HG03378 (cell line): Measurements from ENCODE around the gene ULK4.
"Not testable (repeated sequence)": the region's sequence is repeated elsewhere in the genome, so short reads cannot be mapped to it uniquely, and the experiment has no call there.

Experiments
- ATAC-seq: cut with Tn5 transposase; IDR thresholded peaks from one replicate; pipeline ENCODE4 v1.9.1; 2021; ENCODE audit warnings: mild to moderate bottlenecking, moderate library complexity; ENCODE audit not compliant: unreplicated experiment

Gene ULK4

DNA sequence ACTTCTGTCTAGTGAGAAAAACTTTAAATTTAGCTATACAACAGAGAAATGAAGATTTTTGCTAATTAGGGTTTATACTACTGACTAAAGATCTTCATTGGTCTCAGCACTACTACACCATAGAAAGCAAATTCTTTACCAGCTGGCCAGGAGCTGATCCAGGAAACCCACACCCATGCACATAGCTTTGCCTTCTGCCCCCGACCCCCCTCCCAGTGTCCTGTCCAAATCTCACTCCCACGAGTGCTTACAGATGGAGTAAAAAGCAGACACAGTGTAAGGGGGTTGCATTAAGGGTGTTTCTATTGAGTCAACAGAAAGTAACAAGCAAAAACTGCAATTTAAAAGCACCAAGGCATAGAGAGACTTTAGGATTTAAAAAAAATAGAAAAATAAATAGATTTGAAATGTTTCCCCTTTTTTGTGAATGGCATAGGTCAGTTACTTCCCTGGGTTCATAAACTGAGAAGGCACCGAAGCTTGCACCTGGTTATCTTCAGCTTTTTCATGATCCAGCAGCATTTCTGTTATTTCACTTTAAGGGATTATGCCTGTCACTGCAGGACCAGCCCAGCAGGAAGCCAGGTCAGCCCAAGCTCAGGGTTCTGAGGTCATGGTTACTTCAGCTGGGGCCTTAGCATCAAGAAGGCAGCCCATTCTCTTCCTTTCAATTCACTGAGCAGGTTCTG lies 638.3 kb downstream of the ULK4 start:
- ATAC-seq: no peak

DNA sequence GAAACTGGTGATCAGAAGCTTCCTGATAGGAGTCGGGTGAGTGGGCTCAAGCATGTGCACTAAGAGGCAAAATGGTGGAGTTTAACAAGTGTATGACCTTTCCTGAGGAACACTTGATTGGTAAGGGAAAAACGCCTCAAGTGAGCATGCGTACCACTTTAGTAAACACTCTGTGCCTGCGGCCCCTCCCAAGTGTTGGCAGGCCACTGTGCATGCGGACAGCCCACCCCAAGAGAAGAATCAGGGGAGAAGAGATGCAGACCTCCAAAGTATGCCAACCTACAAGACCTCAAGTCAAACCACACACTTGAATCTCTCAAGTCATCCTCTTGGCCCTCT lies 640.3 kb downstream of the ULK4 start:
- no peak for ATAC-seq

DNA sequence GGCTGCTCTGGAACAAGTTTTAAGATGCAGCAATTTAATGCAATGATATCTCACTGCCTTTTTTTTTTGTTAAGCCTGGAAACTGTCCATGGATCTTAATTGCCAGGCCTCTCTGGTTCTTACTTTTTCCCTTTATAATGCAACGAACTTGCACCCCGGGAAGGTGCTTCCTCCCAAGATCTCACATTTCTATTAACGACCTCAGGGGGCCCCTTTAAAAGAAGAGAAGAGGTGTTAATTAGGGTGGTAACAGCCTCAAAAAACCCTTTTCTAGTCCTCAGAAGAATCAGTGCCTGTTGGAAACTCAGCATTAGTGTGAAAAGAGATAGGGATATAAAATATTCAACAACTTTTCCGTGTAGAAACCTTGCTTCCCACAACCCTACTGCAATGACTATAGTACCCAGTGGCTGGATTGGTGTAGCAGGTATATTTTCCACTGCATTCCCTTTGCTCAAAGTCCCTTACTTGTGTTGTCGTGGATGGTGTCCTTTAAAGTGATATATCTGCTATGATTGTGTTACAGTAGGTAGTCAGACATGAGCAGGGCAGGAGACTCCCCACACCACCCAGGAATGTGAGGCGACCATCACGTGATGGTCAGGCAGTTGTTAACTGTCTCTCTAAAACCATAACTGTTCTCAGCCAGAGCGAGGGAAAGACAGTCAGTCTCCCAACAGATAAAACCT lies 640.8 kb downstream of the ULK4 start:
- no peak for ATAC-seq

DNA sequence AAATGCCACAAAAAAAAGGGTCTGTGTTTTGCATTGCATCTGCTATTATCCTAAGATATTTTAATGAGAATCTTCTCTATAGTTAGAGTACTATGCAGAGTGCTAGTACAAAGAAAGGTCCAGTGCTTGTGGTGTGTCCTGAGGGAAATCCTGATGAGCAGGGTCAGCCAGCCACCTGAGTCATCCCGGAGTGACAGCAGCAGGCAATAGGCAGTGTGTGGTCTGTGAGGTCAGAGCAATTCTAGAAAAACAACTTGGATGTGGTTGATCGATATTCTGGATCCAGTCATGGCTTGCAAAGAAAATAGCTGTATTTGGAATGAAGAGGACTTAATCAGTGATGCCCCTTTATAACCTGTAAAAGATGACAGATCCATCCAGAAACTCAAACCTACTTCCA lies 643.4 kb downstream of the ULK4 start:
- no peak for ATAC-seq

DNA sequence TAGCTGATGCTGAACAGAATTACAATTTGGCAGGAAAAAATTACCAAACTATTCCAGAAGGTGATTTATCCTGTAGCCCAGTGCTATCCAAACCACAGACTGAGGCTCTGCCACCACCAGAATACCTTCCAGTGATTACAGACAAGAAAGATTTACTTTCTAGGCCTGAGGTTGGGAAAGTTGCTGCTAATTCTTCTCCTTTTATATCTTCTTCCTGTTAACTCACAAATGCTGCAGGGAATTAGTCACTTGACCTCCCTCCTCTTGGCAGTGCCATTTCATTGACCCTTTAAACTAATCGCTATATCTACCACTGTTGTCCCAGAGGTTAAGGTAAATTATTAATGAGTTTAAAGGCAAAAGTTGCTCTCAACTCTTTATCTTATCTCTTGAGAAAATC lies 644.2 kb downstream of the ULK4 start:
- no peak for ATAC-seq

DNA sequence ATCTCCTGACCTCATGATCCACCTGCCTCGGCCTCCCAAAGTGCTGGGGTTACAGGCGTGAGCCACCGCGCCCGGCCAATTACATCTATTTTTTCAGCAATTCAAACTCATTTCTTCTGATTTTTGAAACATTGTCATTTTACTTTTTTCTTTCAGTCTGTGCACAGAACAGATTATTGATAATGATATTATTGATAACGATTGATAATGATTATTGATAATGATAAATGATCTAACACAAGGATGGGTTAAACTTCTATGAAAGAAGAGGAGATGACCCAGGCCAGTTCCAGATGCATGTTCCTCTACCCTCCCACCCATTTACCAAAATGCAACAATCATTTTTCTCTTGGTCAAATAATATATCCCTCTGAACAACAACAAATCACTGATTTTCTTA lies 644.6 kb downstream of the ULK4 start:
- no peak for ATAC-seq

DNA sequence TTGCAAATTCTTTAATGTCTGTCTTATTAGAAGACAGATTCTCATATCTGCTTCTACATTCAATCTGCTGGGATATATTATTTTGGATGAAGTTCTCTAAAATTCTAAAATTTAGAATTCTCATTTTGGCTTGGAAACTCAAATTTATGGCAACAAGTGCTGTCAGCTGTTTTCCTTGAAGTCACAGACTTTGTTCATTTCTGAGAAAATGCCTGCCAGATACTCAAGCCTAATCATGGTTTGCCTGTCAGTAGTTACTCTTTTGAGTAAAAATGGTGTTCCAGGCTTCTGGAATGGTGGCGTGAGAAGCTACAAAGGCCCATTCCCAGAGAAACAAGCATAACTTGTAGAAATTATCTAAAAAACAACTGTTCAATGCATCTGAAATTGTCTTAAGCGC lies 646.8 kb downstream of the ULK4 start:
- no peak for ATAC-seq

DNA sequence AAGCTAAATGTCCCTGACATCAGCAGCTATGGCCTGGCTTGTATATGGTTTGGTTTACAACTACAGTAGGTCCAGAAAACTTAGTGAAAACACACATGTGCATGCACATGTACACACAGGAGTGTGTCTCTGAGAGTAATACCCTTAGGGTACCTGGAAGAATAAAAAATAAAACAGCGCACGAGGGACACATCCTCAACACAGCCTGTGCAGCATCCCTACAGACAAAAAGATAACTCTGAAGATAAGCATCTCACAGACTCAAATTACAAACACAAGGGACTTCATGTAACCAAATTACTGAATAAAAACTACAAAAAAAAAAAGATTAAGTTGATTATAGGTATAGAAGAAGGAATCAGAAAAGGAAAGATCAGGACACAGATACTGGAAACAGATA lies 653.8 kb downstream of the ULK4 start:
- no peak for ATAC-seq

DNA sequence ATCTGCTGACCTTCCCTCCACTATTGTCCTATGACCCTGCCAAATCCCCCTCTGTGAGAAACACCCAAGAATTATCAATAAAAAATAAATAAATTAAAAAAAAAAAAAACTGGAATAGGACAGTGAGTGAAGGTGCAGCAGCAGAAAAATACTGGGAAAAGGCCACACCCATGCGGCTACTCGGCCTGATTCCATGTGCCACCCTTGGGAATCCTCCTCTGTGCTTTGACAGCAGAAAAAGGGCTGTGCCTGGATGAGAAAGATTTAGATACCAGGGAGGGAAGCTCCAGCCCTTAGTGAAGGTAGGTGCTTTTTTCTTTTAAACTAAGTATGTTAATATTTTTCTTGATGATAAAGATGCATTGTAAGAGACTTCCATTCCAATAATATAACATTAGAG lies 654.8 kb downstream of the ULK4 start:
- ATAC-seq: no peak

DNA sequence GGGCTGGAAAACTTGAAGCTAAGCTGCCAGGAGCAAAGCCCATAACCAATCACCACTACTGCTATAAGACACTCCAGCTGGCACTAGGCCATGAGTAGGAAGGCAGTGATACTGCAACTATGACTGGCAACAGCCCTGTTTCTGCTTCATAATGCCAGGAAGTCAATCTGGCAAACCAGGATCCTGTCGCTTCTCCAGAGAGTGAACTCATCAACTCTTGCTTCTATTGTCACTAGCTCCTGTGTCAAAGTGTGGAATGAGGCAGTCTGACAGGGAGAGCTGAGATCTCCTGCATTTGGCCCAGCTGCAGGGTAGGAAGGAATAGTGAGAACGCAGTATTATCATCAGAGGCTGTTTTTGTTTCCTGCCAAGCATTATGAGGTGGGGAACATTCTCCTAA lies 657.3 kb downstream of the ULK4 start:
- ATAC-seq: no peak

DNA sequence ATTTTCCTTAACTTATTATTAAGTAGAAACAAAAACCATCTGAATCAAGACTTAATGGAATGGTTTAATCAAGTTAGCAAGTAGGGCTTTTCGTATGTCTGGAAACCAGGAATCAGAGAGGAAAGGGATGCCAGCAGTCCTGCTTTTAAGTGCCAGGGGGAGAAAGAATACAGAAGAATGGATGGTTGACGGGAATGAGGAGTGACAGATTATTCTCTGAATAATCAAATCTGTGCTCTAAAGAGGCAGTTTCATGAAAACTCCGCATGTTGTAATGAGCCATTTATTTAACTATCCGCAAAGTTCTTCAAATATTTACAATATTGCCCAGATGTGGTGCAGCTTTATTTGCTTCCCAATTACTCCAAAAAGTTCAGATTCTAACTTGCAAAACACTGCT lies 659.6 kb downstream of the ULK4 start:
- ATAC-seq: no peak

DNA sequence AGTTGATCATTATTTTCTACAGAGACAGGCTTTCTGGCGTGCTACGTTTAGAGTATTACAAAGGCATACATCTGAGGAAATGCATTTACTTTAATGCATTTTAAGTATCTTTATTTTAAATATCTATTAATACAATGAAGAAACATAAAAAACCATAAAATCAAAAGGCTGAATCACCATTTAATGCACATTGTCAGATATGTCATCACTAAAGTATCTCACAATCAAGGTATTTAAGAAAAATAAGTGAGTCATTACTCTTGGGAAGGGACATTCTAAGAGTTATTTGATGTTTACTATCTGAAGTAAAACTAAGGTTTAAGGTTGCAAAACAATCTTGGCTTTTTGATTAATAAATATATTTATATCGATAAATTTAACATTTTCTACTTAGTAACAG lies 660.4 kb downstream of the ULK4 start:
- no peak for ATAC-seq

DNA sequence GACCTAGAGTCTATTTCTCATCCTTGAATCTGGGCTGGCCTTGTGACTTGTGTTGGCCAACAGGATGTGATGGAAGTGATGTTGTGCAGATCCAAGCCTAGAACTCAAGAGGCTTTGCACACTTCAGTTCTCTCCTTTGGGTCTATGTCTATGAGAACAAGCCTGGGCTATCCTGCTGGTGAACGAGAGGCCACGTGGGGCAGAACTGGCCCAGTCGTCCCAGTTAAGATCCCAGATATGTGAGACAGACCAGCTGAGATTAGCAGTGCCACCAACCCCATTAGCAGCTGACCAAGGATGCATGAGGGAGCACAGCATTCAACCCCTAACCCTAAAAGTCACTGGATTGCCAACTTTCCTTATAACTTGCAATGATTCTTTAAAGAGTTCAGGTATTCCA lies 662.9 kb downstream of the ULK4 start:
- ATAC-seq: no peak

DNA sequence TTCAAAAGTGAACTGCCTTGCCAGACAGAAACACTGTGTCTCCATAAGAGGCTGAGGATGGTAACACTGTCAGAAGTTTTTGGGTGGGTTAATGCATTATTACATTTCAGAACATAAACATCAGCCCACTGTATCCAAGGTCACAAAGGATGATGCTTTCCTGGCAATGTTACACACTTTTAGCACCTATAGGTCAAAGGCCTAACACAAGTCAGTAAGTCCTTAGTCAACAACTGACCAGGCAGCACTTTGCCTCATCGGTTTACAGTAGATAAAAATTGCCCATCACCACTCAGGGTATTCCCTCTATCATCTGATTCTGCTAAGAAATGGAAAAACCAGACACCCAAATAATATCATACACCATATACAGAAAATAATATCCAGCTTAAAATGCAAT lies 664.2 kb downstream of the ULK4 start:
- no peak for ATAC-seq

DNA sequence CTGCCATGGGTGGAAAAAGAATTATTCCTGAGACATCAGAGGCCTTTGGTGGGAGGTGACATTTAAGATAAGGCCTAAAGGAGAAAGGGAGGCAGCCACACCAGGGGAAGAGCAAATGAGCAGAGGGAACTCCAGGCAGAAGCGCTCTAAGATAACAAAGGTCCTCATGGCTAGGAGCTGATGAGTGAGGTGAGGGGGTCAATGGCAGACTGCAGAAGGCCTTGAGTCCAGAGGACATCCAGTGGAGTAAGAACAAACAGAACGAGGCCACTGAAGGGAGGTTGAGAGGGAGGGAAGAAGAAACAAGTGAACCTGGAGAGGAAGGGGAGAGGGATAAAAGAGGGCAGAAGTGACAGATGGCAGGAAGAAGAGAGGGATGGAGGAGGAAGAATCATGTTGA lies 665.3 kb downstream of the ULK4 start:
- ATAC-seq: no peak

DNA sequence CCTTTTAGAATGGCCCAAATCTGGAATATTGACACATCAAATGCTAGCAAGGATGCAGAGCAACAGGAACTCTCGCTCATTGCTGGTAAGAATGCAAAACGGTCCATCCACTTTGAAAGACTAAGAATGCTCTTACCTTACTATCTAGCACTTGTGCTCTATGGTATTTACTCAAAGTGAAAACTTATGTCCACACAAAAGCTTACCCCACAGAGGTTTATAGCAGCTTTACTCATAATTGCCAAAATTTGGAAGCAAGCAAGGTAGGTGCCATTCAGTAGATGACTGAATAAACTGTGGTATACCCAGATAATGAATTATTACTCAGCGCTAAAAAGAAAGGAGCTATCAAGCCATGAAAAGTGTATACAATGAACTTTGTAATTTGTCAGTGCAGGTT lies 666.2 kb downstream of the ULK4 start:
- ATAC-seq: no peak

DNA sequence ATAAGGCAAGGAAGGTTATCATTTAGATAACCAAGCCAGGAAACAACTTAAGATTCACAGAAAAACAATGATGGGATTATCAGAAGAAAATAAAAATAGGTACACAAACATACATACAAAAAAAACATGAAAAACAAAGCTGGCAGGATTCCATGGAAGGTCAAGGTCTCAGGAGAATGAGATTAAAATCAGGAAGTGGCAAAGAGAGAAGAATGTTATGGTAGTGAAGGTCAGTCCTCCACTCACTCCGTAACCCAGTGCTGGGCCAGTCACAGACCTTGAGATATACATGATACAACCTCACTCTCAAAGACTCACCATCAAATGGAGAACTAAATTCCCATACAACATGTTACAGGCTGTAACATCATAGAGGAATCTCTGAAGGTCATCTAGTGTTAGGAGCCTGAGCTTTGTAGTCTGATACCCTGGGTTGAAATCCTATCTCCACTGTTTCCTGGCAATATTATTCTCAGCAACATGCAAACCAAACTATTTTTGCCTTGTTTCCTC lies 668.7 kb downstream of the ULK4 start:
- no peak for ATAC-seq

DNA sequence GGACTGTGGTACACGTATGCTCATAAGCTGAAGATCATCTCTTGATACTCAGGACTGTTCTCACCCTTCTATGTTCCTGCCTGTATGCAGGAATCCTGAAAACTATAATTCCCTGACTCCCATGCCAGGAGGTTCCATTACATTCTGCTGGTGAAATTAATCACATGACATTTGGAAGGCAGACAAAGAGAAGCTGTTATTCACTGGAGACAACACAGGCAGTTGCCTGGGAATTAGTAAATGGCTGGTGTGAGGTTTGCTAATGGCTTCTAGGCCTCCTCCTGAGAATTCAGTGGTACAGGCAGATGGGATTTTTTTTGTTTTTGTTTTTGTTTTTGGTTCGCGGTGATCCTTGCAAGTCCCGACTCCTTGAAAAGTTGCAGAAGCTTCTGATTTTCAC lies 671.2 kb downstream of the ULK4 start:
- no peak for ATAC-seq

DNA sequence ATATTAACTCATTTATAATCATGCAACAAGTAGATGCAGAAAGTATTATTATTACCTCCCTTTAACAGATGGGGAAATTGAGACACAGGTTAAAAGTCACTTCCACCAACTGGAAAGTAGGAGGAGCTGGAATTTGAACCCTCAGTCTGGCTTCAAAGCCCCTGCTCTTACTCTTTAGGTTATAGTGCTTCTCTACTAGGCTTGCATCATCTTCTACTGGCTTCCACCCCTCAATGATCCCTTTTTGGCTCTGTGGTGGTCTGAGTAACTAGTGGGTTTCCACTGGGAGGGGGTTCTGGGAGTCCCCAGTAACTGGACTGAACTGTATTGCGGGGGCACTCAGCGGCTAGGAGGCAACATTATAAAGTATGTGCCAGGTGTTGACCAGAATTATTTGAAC lies 671.6 kb downstream of the ULK4 start:
- no peak for ATAC-seq

DNA sequence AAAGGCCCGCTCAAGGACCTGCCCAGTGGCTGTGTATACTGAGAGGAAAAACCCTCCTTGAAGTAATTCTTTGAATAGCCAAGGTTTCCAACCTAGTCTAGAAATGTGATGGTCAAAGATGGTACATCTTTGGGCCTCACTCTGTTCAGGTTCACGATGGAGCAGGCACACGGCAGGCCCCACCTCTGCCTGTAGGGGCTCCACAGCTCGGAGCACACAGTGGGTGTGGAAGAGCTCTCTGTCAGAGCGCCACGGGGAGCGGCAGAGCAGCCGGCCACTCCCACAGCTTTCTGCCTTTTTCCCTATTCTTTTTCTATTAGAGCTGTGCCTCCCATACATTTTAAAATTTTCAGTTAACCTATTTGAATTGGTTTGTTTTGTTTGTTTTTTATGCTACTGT lies 673.1 kb downstream of the ULK4 start:
- ATAC-seq: no peak

DNA sequence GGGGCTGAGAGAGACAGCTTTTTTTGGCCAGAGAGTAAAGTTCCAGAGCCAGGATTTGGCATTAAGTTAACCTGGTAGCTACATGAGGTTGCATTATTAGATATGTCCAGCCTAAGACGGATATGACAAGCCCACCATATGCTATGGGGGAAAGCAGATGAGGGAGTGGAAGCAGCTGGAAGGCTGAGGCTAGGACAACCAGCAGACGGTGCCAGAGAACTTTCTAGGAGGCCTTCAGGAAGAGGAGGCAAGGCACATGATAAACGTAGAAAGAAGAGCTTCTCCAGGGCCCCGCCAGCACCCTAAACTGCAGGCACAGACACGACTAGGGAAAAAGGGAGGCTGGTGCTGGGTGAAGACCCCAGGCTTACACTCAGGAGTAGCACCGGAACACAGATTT lies 675.6 kb downstream of the ULK4 start:
- no peak for ATAC-seq

DNA sequence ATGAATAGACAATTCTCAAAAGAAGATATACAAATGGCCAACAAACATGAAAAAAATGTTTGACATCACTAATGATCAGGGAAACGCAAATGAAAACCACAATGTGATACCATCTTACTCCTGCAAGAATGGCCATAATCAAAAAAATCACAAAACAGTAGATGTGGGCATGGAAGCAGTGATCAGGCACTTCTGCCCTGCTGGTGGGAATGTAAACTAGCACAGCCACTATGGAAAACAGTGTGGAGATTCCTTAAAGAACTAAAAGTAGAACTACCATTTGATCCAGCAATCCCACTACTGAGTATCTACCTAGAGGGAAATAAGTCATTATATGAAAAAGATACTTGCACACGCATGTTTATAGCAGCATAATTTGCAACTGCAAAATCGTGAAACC lies 677.0 kb downstream of the ULK4 start:
- ATAC-seq: not testable (repeated sequence)
